ENCODE measurements around the gene TAS2R39.
"Not testable (repeated sequence)": the region's sequence is repeated elsewhere in the genome, so short reads cannot be mapped to it uniquely, and the experiment has no call there.

The TAS2R39 gene

GRCh38 chr7:143183024-143183423, at the start of gene TAS2R39:
Gene TAS2R39 (plus strand): TSS chr7:143183419. CDS start chr7:143183419, 0 bp downstream.
- Histone ChIP-seq H3K36me3 (ENCODE audit: control insufficient read depth, insufficient read depth, low read length) (no peaks in the 10 kb centered on the region), H3K27me3 (ENCODE audit: control insufficient read depth, insufficient read depth, low read length) (no peaks in the 10 kb centered on the region), H3K9ac (ENCODE audit: low read length) (no peak within 1 kb of the TSS), H3K4me3 (ENCODE audit: low read length) (no peak within 1 kb of the TSS), H3K4me1 (ENCODE audit: control insufficient read depth, insufficient read depth, low read length) (no peaks in the 10 kb centered on the region), H3K27ac (ENCODE audit: low read depth, low read length) (no peak within 1 kb of the TSS)

- Histone ChIP-seq H3K27me3 (ENCODE audit: control insufficient read depth, insufficient read depth, low read length) (no peaks in the 10 kb centered on the region), H3K36me3 (ENCODE audit: control insufficient read depth, insufficient read depth, low read length) (no peaks in the 10 kb centered on the region), H3K9ac (ENCODE audit: low read length) (no peak overlapping the region), H3K4me1 (ENCODE audit: control insufficient read depth, insufficient read depth, low read length) (no peaks in the 10 kb centered on the region), H3K27ac (ENCODE audit: low read depth, low read length) (no peak overlapping the region), H3K4me3 (ENCODE audit: low read length) (no peak overlapping the region)
Measured at GRCh38 chr7:143147070-143147469, 36.1 kb upstream of the TAS2R39 start.

DNA sequence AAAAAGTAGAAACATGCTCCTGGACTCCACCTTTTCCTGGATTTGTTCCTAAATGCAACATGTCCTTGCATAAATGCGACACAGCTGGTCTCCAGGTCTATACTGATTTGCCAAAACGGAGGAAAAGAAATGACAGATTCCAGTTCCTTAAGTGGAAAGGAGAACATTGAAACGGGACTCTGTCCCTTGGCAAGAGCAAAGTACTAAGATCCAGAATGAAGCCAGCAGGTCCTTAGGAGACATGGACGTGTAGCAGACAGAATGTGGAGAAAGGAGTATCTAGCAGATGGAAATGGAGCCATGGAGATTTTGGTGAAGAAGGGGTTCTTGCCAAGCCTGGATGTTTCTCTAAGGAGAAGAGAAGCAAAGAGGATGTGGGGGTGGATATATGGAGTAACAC, 35.2 kb upstream of the TAS2R39 start:
- Histone ChIP-seq H3K27ac (ENCODE audit: low read depth, low read length) (no peak overlapping the region), H3K9ac (ENCODE audit: low read length) (no peak overlapping the region), H3K27me3 (ENCODE audit: control insufficient read depth, insufficient read depth, low read length) (no peaks in the 10 kb centered on the region), H3K4me1 (ENCODE audit: control insufficient read depth, insufficient read depth, low read length) (no peaks in the 10 kb centered on the region), H3K4me3 (ENCODE audit: low read length) (no peak overlapping the region), H3K36me3 (ENCODE audit: control insufficient read depth, insufficient read depth, low read length) (no peaks in the 10 kb centered on the region)

GRCh38 chr7:143148651-143149050, 34.6 kb upstream of the TAS2R39 start:
- Histone ChIP-seq H3K4me1 (ENCODE audit: control insufficient read depth, insufficient read depth, low read length) (no peaks in the 10 kb centered on the region), H3K27me3 (ENCODE audit: control insufficient read depth, insufficient read depth, low read length) (no peaks in the 10 kb centered on the region), H3K36me3 (ENCODE audit: control insufficient read depth, insufficient read depth, low read length) (no peaks in the 10 kb centered on the region), H3K9ac (ENCODE audit: low read length) (no peak overlapping the region), H3K27ac (ENCODE audit: low read depth, low read length) (no peak overlapping the region), H3K4me3 (ENCODE audit: low read length) (no peak overlapping the region)

DNA sequence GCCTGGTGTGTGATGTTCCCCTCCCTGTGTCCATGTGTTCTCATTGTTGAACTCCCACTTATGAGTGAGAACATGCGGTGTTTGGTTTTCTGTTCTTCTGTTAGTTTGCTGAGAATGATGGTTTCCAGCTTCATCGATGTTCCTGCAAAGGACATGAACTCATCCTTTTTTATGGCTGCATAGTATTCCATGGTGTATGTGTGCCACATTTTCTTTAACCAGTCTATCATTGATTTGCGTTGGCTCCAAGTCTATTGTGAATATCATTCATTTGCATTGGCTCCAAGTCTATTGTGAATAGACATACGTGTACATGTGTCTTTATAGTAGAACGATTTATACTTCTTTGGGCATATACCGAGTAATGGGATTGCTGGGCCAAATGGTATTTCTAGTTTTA, 32.5 kb upstream of the TAS2R39 start:
- not testable (repeated sequence) for H3K4me3 ChIP-seq (ENCODE audit: low read length); H3K27me3 ChIP-seq (ENCODE audit: control insufficient read depth, insufficient read depth, low read length); H3K4me1 ChIP-seq (ENCODE audit: control insufficient read depth, insufficient read depth, low read length); H3K9ac ChIP-seq (ENCODE audit: low read length); H3K36me3 ChIP-seq (ENCODE audit: control insufficient read depth, insufficient read depth, low read length); H3K27ac ChIP-seq (ENCODE audit: low read depth, low read length)

DNA sequence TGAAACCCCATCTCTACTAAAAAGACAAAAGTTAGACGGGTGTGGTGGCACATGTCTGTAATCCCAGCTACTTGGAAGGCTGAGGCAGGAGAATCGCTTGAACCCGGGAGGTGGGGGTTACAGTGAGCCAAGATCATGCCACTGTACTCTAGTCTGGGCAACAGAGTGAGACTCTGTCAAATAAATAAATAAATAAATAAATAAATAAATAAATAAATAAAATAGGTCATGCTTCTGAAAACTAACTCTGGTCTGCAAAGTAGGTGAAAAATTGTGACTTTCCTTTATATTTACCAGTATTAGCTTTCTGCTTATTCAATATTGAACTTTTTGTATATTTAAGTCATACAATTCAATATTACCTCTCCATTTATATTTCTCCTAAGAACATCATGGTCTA, 24.6 kb upstream of the TAS2R39 start:
- H3K36me3 ChIP-seq (ENCODE audit: control insufficient read depth, insufficient read depth, low read length); H3K9ac ChIP-seq (ENCODE audit: low read length); H3K4me3 ChIP-seq (ENCODE audit: low read length); H3K4me1 ChIP-seq (ENCODE audit: control insufficient read depth, insufficient read depth, low read length); H3K27me3 ChIP-seq (ENCODE audit: control insufficient read depth, insufficient read depth, low read length); H3K27ac ChIP-seq (ENCODE audit: low read depth, low read length): not testable (repeated sequence)

- no peaks in the 10 kb centered on the region for H3K4me1 ChIP-seq (ENCODE audit: control insufficient read depth, insufficient read depth, low read length)
- no peaks in the 10 kb centered on the region for H3K27me3 ChIP-seq (ENCODE audit: control insufficient read depth, insufficient read depth, low read length)
- H3K9ac ChIP-seq (ENCODE audit: low read length) = no peak overlapping the region
- H3K36me3 ChIP-seq (ENCODE audit: control insufficient read depth, insufficient read depth, low read length) = no peaks in the 10 kb centered on the region
- no peak overlapping the region for H3K27ac ChIP-seq (ENCODE audit: low read depth, low read length)
- no peak overlapping the region for H3K4me3 ChIP-seq (ENCODE audit: low read length)
Measured at GRCh38 chr7:143171697-143172096, 11.5 kb upstream of the TAS2R39 start.

DNA sequence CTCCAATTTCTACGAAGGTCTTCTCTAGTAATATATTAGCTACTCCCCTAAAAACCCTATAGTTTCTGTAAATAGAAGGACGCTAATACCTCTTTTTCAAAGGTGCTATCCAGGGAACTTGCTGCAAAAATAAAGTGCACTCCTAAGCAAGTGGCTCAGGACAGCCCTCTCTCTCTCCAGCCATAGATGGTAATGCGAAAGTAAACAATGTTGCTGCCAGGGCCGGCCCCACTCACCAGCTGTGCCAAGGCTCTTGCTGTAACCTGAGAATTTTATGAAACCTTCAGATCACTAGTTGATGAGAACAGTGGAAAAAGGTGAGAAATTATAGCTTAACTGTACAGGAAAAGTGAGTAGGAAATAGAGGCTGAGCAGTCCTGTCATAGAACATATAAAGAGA, 10.9 kb upstream of the TAS2R39 start:
- Histone ChIP-seq H3K36me3 (ENCODE audit: control insufficient read depth, insufficient read depth, low read length) (no peaks in the 10 kb centered on the region), H3K4me1 (ENCODE audit: control insufficient read depth, insufficient read depth, low read length) (no peaks in the 10 kb centered on the region), H3K27ac (ENCODE audit: low read depth, low read length) (no peak overlapping the region), H3K4me3 (ENCODE audit: low read length) (peak overlapping the region; percentile 15), H3K27me3 (ENCODE audit: control insufficient read depth, insufficient read depth, low read length) (no peaks in the 10 kb centered on the region), H3K9ac (ENCODE audit: low read length) (no peak overlapping the region)

- H3K27me3 ChIP-seq (ENCODE audit: control insufficient read depth, insufficient read depth, low read length) = no peaks in the 10 kb centered on the region
- H3K4me1 ChIP-seq (ENCODE audit: control insufficient read depth, insufficient read depth, low read length) = no peaks in the 10 kb centered on the region
- H3K27ac ChIP-seq (ENCODE audit: low read depth, low read length) = no peak overlapping the region
- no peak overlapping the region for H3K4me3 ChIP-seq (ENCODE audit: low read length)
- H3K36me3 ChIP-seq (ENCODE audit: control insufficient read depth, insufficient read depth, low read length) = no peaks in the 10 kb centered on the region
- no peak overlapping the region for H3K9ac ChIP-seq (ENCODE audit: low read length)
Measured at GRCh38 chr7:143176128-143176527, 7.1 kb upstream of the TAS2R39 start.

- Histone ChIP-seq H3K4me3 (ENCODE audit: low read length) (no peak overlapping the region), H3K36me3 (ENCODE audit: control insufficient read depth, insufficient read depth, low read length) (no peaks in the 10 kb centered on the region), H3K9ac (ENCODE audit: low read length) (no peak overlapping the region), H3K27ac (ENCODE audit: low read depth, low read length) (no peak overlapping the region), H3K4me1 (ENCODE audit: control insufficient read depth, insufficient read depth, low read length) (no peaks in the 10 kb centered on the region), H3K27me3 (ENCODE audit: control insufficient read depth, insufficient read depth, low read length) (no peaks in the 10 kb centered on the region)
Measured at GRCh38 chr7:143177374-143178119, 5.7 kb upstream of the TAS2R39 start.

DNA sequence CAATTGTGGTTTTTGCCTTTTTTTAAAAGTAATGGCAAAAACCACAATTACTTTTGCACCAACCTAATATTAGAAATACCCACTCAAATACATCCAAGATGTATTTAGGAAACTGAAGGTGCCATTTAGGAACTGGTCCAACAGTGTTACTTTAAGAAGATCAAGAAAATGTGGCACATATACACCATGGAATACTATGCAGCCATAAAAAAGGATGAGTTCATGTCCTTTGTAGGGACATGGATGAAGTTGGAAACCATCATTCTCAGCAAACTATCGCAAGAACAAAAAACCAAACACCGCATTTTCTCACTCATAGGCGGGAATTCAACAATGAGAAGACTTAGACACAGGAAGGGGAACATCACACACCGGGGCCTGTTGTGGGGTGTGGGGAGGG, 2.4 kb upstream of the TAS2R39 start:
- not testable (repeated sequence) for H3K4me1 ChIP-seq (ENCODE audit: control insufficient read depth, insufficient read depth, low read length); H3K9ac ChIP-seq (ENCODE audit: low read length); H3K4me3 ChIP-seq (ENCODE audit: low read length); H3K27ac ChIP-seq (ENCODE audit: low read depth, low read length); H3K27me3 ChIP-seq (ENCODE audit: control insufficient read depth, insufficient read depth, low read length); H3K36me3 ChIP-seq (ENCODE audit: control insufficient read depth, insufficient read depth, low read length)

DNA sequence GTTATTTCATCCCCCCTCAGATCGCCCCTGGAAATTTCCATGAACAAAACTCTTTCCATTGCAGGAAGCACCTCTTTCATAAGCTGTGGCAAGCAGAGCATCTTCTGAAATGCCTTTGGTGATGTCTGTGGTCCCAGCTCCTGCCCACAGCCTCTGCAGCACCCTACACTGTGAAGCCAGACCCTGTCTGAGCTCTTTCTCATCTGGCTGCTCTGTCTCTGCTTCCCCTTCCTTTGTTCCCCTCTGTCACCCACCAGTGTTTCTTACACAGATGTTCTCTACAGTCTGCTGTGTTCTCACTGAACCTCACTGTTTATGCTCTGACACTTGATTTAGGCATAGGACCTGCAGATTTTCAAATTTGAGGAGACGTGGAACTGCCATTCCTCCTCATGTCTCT, 1.9 kb upstream of the TAS2R39 start:
- no peak overlapping the region for H3K9ac ChIP-seq (ENCODE audit: low read length)
- H3K27ac ChIP-seq (ENCODE audit: low read depth, low read length) = no peak overlapping the region
- H3K4me1 ChIP-seq (ENCODE audit: control insufficient read depth, insufficient read depth, low read length) = no peaks in the 10 kb centered on the region
- H3K27me3 ChIP-seq (ENCODE audit: control insufficient read depth, insufficient read depth, low read length) = no peaks in the 10 kb centered on the region
- no peaks in the 10 kb centered on the region for H3K36me3 ChIP-seq (ENCODE audit: control insufficient read depth, insufficient read depth, low read length)
- no peak overlapping the region for H3K4me3 ChIP-seq (ENCODE audit: low read length)

DNA sequence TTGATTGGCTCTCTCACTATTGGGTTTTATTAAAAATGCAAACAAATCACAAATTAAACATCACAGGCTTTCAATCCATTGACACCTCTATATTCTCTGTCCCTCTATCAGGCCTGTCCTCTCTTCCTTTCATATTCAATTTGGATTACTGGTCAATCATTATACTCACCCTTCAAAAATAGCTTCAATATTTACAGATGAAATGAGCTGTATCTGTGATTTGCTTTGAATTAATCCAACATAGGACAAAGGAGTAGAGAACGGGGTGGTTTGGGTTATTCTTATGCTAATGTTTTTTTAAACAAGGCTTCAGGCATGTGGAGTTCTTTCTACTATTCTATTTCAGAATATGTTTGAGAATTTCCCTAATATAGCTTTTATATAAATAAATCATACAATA, 2.3 kb downstream of the TAS2R39 start:
- Histone ChIP-seq H3K36me3 (ENCODE audit: control insufficient read depth, insufficient read depth, low read length) (no peaks in the 10 kb centered on the region), H3K27ac (ENCODE audit: low read depth, low read length) (no peak overlapping the region), H3K4me1 (ENCODE audit: control insufficient read depth, insufficient read depth, low read length) (no peaks in the 10 kb centered on the region), H3K27me3 (ENCODE audit: control insufficient read depth, insufficient read depth, low read length) (no peaks in the 10 kb centered on the region), H3K4me3 (ENCODE audit: low read length) (no peak overlapping the region), H3K9ac (ENCODE audit: low read length) (no peak overlapping the region)
